SK-N-SH treated with all-trans-retinoic acid at 6 μM for 48 hours (cell line): ENCODE measurements around the gene AKAP6.

ENCODE experiments used
- ATAC-seq: fragments of 200-7000 bp; cut with Tn5 transposase; 3 replicates; pipeline ENCODE4 v1.9.1; 2020; ENCODE audit warnings: mild to moderate bottlenecking, moderate library complexity
- ARNTL ChIP-seq: fragments of 450-650 bp; formaldehyde crosslinking; IDR thresholded peaks from 2 replicates; pipeline ENCODE4 v1.5.0; 2020; ENCODE audit warnings: low read depth, mild to moderate bottlenecking, moderate library complexity, borderline replicate concordance
- BACH2 ChIP-seq: fragments of 250-450 bp; sonication (Bioruptor Pico); IDR thresholded peaks from 2 replicates; pipeline ENCODE4 v1.9.0; 2021; ENCODE audit warnings: mild to moderate bottlenecking, borderline replicate concordance
- CSDC2 ChIP-seq: fragments of 250-450 bp; sonication (Bioruptor Pico); IDR thresholded peaks from 2 replicates; pipeline ENCODE4 v1.5.0; 2020; ENCODE audit warnings: mild to moderate bottlenecking, moderate library complexity
- GLIS3 ChIP-seq: fragments of 250-450 bp; sonication (Bioruptor Pico); IDR thresholded peaks from 2 replicates; pipeline ENCODE4 v1.5.0; 2020; ENCODE audit warnings: mild to moderate bottlenecking, moderate library complexity
- ISL1 ChIP-seq: fragments of 250-450 bp; sonication (Bioruptor Pico); IDR thresholded peaks from 2 replicates; pipeline ENCODE4 v2.1.2; 2022; ENCODE audit warnings: mild to moderate bottlenecking, moderate library complexity
- OSR1 ChIP-seq: fragments of 250-450 bp; sonication (Bioruptor Pico); IDR thresholded peaks from 2 replicates; pipeline ENCODE4 v1.8.0; 2022; ENCODE audit warnings: moderate library complexity, mild to moderate bottlenecking, inconsistent platforms
- PPARA ChIP-seq: fragments of 250-450 bp; sonication (Bioruptor Pico); IDR thresholded peaks from 2 replicates; pipeline ENCODE4 v1.5.0; 2020; ENCODE audit warnings: mild to moderate bottlenecking, borderline replicate concordance
- SNAI2 ChIP-seq: fragments of 250-450 bp; sonication (Bioruptor Pico); IDR thresholded peaks from 2 replicates; pipeline ENCODE4 v1.5.0; 2020; ENCODE audit warnings: mild to moderate bottlenecking, moderate library complexity
- TCF4 ChIP-seq: fragments of 250-450 bp; sonication (Bioruptor Pico); IDR thresholded peaks from 2 replicates; pipeline ENCODE4 v1.8.0; 2021; ENCODE audit warnings: mild to moderate bottlenecking, moderate library complexity, borderline replicate concordance
- TOX ChIP-seq: fragments of 250-450 bp; sonication (Bioruptor Pico); IDR thresholded peaks from 2 replicates; pipeline ENCODE4 v1.8.0; 2021; ENCODE audit warnings: mild to moderate bottlenecking, moderate library complexity, borderline replicate concordance
- ZC3H10 ChIP-seq: fragments of 250-450 bp; sonication (Bioruptor Pico); IDR thresholded peaks from 2 replicates; pipeline ENCODE4 v1.5.1; 2021; ENCODE audit warnings: mild to moderate bottlenecking, moderate library complexity
- ZFP3 ChIP-seq: fragments of 250-450 bp; sonication (Bioruptor Pico); IDR thresholded peaks from 2 replicates; pipeline ENCODE4 v1.5.0; 2020; ENCODE audit warnings: mild to moderate bottlenecking, moderate library complexity
- ZFP30 ChIP-seq: fragments of 450-650 bp; formaldehyde crosslinking; IDR thresholded peaks from 2 replicates; pipeline ENCODE4 v1.5.0; 2022; ENCODE audit warnings: mild to moderate bottlenecking, moderate library complexity
- ZNF565 ChIP-seq: fragments of 450-650 bp; formaldehyde crosslinking; conservative IDR thresholded peaks from 2 replicates; pipeline ENCODE4 v1.5.0; 2020; ENCODE audit warnings: low read depth, mild to moderate bottlenecking, moderate library complexity
- ZNF70 ChIP-seq: fragments of 450-650 bp; formaldehyde crosslinking; IDR thresholded peaks from 2 replicates; pipeline ENCODE4 v1.5.0; 2020; ENCODE audit warnings: mild to moderate bottlenecking, moderate library complexity
- ZNF8 ChIP-seq: fragments of 450-650 bp; formaldehyde crosslinking; IDR thresholded peaks from 2 replicates; pipeline ENCODE4 v1.5.0; 2020; ENCODE audit warnings: mild to moderate bottlenecking, moderate library complexity
- TF ChIP-seq, protein P1 (sequence below): fragments of 250-450 bp; sonication (Bioruptor Pico); IDR thresholded peaks from 2 replicates; pipeline ENCODE4 v1.5.0; 2020; ENCODE audit warnings: mild to moderate bottlenecking, moderate library complexity
- TF ChIP-seq, protein P2 (sequence below): fragments of 250-450 bp; sonication (Bioruptor Pico); IDR thresholded peaks from 2 replicates; pipeline ENCODE4 v1.8.0; 2020; ENCODE audit warnings: mild to moderate bottlenecking, moderate library complexity, borderline replicate concordance
- TF ChIP-seq, protein P3 (sequence below): fragments of 250-450 bp; sonication (Bioruptor Pico); IDR thresholded peaks from 2 replicates; pipeline ENCODE4 v1.5.1; 2020; ENCODE audit warnings: low read depth, mild to moderate bottlenecking, moderate library complexity
- TF ChIP-seq, protein P4 (sequence below): fragments of 250-450 bp; sonication (Bioruptor Pico); IDR thresholded peaks from 2 replicates; pipeline ENCODE4 v1.8.0; 2021; ENCODE audit warnings: low read depth, mild to moderate bottlenecking, moderate library complexity, borderline replicate concordance
- TF ChIP-seq, protein P5 (sequence below): fragments of 250-450 bp; sonication (Bioruptor Pico); IDR thresholded peaks from 2 replicates; pipeline ENCODE4 v1.5.1; 2021; ENCODE audit warnings: mild to moderate bottlenecking, moderate library complexity

The AKAP6 gene

DNA sequence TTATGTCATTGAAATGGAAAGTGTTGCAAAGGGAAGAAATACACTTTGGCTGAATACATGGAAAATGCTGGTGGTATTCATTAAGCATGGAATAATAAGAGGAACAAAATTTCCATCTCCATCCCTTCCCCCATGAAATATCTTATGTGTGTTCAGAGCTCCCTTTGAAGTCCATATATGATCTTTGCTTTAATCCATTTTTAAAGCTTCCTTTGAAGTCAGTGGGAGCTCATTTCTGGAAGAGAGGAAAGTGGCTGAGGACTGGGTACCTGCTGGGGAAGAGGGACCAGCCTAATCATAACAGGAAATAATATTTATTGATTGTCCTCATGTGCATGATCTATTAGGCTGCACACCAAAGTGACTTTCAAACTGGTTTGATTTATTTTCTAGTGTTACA, 49.2 kb downstream of the AKAP6 start:
- TF ChIP-seq GLIS3 (CRISPR knock-in tag) (no peak), ZC3H10 (CRISPR knock-in tag) (no peak), PPARA (no peak), ZNF8 (no peak), CSDC2 (CRISPR knock-in tag) (no peak), TOX (CRISPR knock-in tag) (no peak), OSR1 (CRISPR knock-in tag) (no peak), ARNTL (no peak), ZFP3 (CRISPR knock-in tag) (no peak), ZFP30 (CRISPR knock-in tag) (no peak), BACH2 (CRISPR knock-in tag) (no peak)
- TF ChIP-seq, protein P1, sequence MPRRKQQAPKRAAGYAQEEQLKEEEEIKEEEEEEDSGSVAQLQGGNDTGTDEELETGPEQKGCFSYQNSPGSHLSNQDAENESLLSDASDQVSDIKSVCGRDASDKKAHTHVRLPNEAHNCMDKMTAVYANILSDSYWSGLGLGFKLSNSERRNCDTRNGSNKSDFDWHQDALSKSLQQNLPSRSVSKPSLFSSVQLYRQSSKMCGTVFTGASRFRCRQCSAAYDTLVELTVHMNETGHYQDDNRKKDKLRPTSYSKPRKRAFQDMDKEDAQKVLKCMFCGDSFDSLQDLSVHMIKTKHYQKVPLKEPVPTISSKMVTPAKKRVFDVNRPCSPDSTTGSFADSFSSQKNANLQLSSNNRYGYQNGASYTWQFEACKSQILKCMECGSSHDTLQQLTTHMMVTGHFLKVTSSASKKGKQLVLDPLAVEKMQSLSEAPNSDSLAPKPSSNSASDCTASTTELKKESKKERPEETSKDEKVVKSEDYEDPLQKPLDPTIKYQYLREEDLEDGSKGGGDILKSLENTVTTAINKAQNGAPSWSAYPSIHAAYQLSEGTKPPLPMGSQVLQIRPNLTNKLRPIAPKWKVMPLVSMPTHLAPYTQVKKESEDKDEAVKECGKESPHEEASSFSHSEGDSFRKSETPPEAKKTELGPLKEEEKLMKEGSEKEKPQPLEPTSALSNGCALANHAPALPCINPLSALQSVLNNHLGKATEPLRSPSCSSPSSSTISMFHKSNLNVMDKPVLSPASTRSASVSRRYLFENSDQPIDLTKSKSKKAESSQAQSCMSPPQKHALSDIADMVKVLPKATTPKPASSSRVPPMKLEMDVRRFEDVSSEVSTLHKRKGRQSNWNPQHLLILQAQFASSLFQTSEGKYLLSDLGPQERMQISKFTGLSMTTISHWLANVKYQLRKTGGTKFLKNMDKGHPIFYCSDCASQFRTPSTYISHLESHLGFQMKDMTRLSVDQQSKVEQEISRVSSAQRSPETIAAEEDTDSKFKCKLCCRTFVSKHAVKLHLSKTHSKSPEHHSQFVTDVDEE = no peak
- TF ChIP-seq, protein P2, sequence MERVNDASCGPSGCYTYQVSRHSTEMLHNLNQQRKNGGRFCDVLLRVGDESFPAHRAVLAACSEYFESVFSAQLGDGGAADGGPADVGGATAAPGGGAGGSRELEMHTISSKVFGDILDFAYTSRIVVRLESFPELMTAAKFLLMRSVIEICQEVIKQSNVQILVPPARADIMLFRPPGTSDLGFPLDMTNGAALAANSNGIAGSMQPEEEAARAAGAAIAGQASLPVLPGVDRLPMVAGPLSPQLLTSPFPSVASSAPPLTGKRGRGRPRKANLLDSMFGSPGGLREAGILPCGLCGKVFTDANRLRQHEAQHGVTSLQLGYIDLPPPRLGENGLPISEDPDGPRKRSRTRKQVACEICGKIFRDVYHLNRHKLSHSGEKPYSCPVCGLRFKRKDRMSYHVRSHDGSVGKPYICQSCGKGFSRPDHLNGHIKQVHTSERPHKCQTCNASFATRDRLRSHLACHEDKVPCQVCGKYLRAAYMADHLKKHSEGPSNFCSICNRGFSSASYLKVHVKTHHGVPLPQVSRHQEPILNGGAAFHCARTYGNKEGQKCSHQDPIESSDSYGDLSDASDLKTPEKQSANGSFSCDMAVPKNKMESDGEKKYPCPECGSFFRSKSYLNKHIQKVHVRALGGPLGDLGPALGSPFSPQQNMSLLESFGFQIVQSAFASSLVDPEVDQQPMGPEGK (CRISPR knock-in tag) = no peak
- TF ChIP-seq, protein P3, sequence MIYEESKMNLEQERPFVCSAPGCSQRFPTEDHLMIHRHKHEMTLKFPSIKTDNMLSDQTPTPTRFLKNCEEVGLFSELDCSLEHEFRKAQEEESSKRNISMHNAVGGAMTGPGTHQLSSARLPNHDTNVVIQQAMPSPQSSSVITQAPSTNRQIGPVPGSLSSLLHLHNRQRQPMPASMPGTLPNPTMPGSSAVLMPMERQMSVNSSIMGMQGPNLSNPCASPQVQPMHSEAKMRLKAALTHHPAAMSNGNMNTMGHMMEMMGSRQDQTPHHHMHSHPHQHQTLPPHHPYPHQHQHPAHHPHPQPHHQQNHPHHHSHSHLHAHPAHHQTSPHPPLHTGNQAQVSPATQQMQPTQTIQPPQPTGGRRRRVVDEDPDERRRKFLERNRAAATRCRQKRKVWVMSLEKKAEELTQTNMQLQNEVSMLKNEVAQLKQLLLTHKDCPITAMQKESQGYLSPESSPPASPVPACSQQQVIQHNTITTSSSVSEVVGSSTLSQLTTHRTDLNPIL (CRISPR knock-in tag) = no peak
- no peak for ATAC-seq

DNA sequence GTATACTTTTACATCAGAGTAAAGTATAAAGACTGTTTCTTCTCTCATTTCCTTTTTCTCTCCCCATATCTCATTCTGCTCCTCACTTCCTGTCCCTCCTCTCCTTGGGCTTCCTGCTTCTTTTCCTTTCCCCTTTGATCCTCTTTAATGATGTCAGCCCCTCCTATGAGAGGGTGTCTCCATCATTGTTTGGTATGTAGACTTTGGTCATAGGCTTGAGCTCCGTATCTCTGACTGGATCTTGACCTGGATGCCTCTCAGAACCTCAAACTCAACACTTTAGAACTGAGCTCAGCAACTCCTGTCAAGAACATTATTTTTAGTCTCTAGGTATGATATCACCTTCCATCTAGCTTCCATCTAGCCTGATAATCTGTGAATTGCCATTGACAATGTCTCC, 50.3 kb downstream of the AKAP6 start:
- no peak for ATAC-seq
- TF ChIP-seq SNAI2 (no peak), ARNTL (no peak)

DNA sequence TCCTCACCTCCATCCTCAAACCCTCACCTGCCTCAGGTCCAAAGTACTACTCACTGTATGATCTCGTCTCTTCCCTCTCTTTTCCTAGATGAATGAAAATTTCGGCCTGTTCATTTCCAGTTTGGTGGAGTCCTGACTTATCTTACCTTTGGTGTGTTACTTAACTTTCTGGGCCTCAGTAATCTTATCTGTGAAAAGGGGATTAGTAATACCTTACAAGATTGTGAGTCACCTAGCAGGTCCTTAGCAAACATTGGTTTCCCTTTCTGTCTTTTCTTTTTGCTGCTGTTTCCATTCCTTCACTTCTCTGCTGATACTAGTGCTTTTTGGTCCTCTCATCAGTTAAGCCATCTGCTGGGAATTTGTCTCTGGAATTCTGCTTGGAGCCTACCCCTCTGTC, 52.8 kb downstream of the AKAP6 start:
- no peak for ATAC-seq
- TF ChIP-seq ISL1 (no peak), OSR1 (CRISPR knock-in tag) (no peak), SNAI2 (no peak), ZFP30 (CRISPR knock-in tag) (no peak), TOX (CRISPR knock-in tag) (no peak), ZNF565 (CRISPR knock-in tag) (no peak), ZNF8 (no peak), ARNTL (no peak), PPARA (no peak), ZNF70 (CRISPR knock-in tag) (no peak), TCF4 (no peak)
- TF ChIP-seq, protein P4, sequence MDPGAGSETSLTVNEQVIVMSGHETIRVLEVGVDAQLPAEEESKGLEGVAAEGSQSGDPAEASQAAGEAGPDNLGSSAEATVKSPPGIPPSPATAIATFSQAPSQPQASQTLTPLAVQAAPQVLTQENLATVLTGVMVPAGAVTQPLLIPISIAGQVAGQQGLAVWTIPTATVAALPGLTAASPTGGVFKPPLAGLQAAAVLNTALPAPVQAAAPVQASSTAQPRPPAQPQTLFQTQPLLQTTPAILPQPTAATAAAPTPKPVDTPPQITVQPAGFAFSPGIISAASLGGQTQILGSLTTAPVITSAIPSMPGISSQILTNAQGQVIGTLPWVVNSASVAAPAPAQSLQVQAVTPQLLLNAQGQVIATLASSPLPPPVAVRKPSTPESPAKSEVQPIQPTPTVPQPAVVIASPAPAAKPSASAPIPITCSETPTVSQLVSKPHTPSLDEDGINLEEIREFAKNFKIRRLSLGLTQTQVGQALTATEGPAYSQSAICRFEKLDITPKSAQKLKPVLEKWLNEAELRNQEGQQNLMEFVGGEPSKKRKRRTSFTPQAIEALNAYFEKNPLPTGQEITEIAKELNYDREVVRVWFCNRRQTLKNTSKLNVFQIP (CRISPR knock-in tag) = no peak
- TF ChIP-seq, protein P5, sequence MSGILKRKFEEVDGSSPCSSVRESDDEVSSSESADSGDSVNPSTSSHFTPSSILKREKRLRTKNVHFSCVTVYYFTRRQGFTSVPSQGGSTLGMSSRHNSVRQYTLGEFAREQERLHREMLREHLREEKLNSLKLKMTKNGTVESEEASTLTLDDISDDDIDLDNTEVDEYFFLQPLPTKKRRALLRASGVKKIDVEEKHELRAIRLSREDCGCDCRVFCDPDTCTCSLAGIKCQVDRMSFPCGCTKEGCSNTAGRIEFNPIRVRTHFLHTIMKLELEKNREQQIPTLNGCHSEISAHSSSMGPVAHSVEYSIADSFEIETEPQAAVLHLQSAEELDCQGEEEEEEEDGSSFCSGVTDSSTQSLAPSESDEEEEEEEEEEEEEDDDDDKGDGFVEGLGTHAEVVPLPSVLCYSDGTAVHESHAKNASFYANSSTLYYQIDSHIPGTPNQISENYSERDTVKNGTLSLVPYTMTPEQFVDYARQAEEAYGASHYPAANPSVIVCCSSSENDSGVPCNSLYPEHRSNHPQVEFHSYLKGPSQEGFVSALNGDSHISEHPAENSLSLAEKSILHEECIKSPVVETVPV = no peak
- TF ChIP-seq, protein P2 (CRISPR knock-in tag) = no peak
- TF ChIP-seq, protein P1 = no peak
- TF ChIP-seq, all 23 proteins: peak for 0
